K562 (cell line): ENCODE data around the gene BHLHE23. TPM values are rescaled to one million over a fixed set of nuclear protein-coding genes. Genes with fewer than 3 reads are reported as not detected.

Experiments
- CGGBP1 ChIP-seq: fragments of 250-450 bp; sonication (Bioruptor Pico); IDR thresholded peaks from 2 replicates; pipeline ENCODE4 v1.9.0; 2021; ENCODE audit warnings: mild to moderate bottlenecking
- KDM4B ChIP-seq, 2 experiments: fragments of 450-650 bp in 1 of 2; sonication (generic) in 1 of 2; IDR thresholded peaks; 2 replicates each; pipeline ENCODE4 v1.6.1; 2016 to 2017; ENCODE audit warnings: borderline replicate concordance in 2 of 2, antibody characterized with exemption in 1 of 2, low read depth in 1 of 2, mild to moderate bottlenecking in 1 of 2
- KLF1 ChIP-seq: fragments of 450-650 bp; IDR thresholded peaks from 2 replicates; pipeline ENCODE4 v1.6.1; 2016; ENCODE audit warnings: missing genetic modification characterization, missing compliant biosample characterization
- POLR2B ChIP-seq: fragments of 450-650 bp; IDR thresholded peaks from 2 replicates; pipeline ENCODE4 v1.6.1; 2018; ENCODE audit warnings: low read depth; ENCODE audit not compliant: partially characterized antibody
- ZNF318 ChIP-seq, 2 experiments: fragments of 450-650 bp; IDR thresholded peaks; 2 replicates each; pipeline ENCODE4 v1.6.1; 2016; ENCODE audit warnings: mild to moderate bottlenecking in 2 of 2, borderline replicate concordance in 1 of 2, low read depth in 1 of 2, moderate library complexity in 1 of 2
- polyA plus RNA-seq, 8 experiments: library from polyadenylated mRNA; depleted of rRNA in 4 of 8; stranded (reverse) in 5 of 8; unstranded in 3 of 8; fragments of >200 nt; fragmentation: Nextera tagmentation in 2 of 8; fragmentation: Illumina TruSeq in 1 of 8; extraction: Ambion mirVana in 2 of 8; extraction: Trizol in 1 of 8; gene quantifications; 2 replicates each; pipeline versions ENCODE4 v1.2.1 to v1.2.3, GENCODE V29; 2011 to 2014; ENCODE audit warnings: inconsistent platforms in 1 of 8, missing spikeins in 1 of 8
- total RNA-seq, 7 experiments: library from RNA; depleted of rRNA in 6 of 7; stranded (reverse); fragments of >200 nt in 6 of 7; fragmentation: Illumina TruSeq in 2 of 7; extraction: Trizol in 2 of 7; gene quantifications; 2 replicates each; pipeline versions ENCODE4 v1.2.1 to v1.2.3, GENCODE V29; 2011 to 2021; ENCODE audit warnings: low replicate concordance in 1 of 7

BHLHE23 gene
- total and polyA plus RNA-seq, 9 of the 15 experiments (the other 6 are each of a cell fraction or from before 2014, with no cell fraction given) = not detected

- TF ChIP-seq ZNF318 (IDR thresholded peaks at IDR 0.05; ENCODE audit: borderline replicate concordance in 1 of 2, low read depth in 1 of 2) (no peak), KDM4B (IDR thresholded peaks at IDR 0.05; ENCODE audit: borderline replicate concordance in 2 of 2, low read depth in 1 of 2) (no peak), POLR2B (no peak), KLF1 (tag) (no peak), CGGBP1 (CRISPR knock-in tag) (no peak)
Measured at GRCh38 chr20:62994869-62995281, 11.9 kb downstream of the BHLHE23 start (continued).
